Activated CD8-positive, alpha-beta memory T cell treated with anti-CD3 and anti-CD28 coated beads for 1 hour (primary cell): Measurements from ENCODE around the gene VSX1.

Experiments used
- DNase-seq, 2 donors: peaks; one replicate each; pipeline ENCODE4 v3.0.0-alpha.2; 2020; ENCODE audit warnings: low read depth in 1 of 2; ENCODE audit errors: extremely low read depth in 1 of 2

VSX1 gene

DNA sequence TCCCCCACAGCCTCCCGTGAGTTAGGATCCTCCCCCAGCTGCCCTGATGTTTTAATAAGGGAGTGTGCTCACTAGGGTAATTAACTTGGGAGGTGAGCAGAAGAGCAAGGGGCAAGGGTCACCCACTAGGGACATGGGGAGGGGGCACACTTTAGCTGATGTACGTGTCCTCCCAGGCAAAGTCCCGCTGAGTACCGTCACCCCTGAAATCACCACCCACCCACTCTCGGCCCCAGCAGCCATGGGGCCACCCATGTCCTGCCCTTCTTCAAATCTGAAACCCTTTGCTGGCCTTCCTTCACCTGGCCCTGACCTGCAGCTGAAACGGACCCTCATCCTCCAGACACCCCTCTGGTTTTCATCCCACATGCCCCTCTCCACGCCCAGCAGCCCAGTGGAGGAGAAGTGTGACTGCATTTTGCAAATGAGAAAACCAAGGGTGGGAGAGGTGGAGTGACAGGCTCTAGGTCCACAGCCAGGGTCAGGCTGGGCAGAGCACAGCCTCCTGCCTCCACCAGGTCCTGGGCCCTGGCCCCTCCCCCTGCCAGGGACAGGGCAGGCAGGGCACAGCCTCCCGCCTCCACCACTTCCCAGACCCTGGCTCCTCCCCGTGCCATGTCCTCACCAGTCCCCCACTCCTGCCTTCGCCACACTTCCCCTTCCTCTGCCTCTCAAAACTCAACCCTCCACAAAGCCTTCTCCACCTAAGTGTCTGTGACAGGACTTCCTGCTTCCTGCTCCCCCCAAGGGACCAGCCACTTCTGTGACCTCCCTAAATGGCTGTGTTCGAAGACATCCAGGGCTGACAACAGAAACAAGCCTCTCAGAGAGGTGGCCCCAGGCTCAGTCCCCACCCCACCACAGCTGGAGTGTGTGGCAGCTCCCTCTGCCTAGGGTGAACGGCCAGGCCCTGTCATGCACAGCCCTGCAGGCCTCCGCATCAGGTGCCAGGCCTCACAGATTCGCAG, 39.1 kb downstream of the VSX1 start:
- DNase-seq: no peak

GRCh38 chr20:25041813-25042530, 40.0 kb downstream of the VSX1 start:
- DNase-seq: no peak

GRCh38 chr20:25040438-25040831, 41.5 kb downstream of the VSX1 start:
- DNase-seq: no peak

DNA sequence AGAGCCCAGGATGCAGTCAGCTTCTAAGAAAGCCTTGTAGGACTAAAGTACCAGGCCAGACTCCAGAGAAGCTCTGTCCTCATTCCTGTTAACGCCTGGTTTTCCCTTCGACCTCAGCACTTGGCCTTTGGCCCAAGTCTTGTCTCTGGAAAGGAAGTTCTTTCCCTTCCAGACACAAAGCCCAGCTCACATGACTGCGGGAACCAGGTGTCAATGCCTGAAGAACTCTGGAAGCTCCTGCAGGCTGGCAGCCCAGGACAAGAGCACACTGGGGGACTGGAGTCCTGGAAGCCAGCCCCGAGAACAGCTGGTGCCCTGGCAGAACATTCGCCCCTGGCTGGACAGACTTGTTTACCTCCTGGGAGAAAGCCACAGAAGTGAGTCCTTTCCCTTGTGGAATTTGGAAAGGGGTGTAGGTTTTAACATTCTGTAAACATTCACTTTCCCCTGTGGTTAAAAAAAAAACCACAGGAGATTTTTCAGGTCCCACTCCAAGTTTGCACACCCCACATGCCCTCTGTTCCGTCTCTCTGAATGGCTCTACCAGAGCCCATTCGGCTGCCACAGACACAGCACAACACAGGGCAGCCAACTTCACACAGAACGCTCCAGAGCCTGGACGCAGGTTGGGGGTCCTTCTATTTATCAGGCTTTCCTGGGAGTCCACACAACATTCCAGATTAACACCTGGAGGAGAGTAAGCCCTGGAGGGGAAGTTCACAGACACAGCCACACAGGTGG, 42.1 kb downstream of the VSX1 start:
- DNase-seq: no peak

- no peak for DNase-seq
Measured at GRCh38 chr20:25038591-25039015, 43.3 kb downstream of the VSX1 start.

- no peak for DNase-seq
Measured at GRCh38 chr20:25038103-25038410, 43.9 kb downstream of the VSX1 start.

GRCh38 chr20:25037288-25038102, 44.4 kb downstream of the VSX1 start:
- no peak for DNase-seq

GRCh38 chr20:25036331-25036936, 45.5 kb downstream of the VSX1 start:
- DNase-seq: no peak

DNA sequence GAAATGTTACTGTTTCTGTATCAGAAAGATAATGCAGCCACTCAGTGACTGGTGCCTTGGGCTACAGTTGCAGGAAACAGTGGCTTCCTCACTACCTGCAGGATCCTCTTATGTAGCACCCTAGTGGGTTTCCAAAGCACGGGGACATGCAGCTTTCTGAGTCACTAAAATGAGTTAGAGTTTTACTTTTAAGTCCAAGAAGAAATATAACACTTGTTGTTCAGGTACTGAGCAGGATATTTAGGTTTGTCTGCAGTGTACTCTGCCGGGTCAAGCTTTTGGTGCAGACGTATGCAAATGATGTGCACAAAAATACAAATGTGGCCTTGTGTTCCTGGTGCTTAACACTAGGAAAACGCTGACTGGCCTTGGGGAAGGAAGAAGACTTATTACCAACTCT, 46.0 kb downstream of the VSX1 start:
- DNase-seq: no peak

GRCh38 chr20:25033924-25034300, 48.0 kb downstream of the VSX1 start:
- no peak for DNase-seq

DNA sequence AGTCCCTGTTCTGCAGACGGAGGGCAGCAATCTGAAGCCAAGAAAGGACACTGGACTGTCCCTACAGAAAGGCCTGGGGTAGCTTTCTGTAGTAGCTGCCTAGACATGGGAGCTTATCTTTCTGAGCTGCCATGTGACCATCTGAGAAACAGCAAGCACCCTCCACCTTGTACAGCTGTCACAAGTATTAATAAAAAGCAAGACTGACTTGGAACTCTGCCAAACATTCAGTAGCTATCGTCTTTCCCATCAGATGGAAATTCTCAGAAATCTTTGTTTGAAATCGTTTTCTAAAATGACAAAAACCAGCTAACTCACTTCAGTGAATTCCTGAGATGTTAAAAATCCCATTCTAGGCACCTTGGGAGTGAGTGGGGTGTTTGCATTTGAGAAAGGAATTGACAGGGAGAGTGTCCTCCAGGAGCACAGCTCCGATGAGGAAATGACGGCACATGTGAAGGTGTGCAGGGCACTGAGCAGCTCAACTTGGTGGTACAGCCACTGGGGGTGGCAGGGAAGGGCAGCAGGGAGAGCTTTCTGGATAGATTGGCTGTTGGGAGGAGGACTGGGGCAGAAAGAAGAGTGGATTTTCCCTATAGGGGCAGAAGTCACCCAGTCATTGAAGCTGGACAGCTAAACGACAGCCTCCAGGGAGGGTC, 48.5 kb downstream of the VSX1 start:
- no peak for DNase-seq

DNA sequence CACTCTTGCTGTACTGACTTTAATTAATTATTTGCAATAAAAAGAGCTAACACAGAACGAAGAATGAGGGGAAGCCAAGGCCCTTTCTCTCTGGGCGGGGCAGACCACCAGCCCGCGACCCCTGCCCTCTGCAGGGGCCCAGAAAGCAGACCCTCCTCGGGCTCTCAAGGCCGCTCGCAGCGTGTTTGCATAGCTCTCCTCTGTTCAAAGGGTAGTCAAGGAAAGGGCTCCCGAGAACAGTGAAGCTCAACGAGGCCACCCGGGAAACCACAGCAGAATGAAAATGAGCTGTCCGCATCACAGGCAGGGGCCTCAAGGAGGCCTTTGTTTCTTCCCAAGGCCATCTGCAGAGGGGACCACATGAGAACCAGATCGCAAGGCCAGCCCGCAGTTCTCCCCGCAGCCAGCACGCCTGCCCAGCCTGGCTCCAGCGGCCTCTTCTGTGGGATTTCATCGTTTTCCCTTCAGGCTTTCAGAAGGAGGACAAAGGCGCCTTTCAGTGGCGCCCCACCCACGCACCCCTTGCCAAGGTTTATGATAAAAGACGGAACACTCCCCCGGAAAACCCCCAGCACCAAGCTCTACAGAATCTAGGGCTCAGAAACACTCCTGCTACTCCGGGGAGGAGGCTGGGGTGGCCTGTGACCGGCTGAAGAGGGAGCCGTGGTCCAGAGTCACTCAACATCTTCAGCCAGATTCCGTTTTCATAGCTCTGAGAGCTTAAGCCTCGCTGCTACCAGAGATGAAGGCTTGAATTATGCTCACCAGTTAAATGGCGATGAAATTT, 49.3 kb downstream of the VSX1 start:
- no peak for DNase-seq

GRCh38 chr20:25032065-25032477, 49.9 kb downstream of the VSX1 start:
- no peak for DNase-seq

DNA sequence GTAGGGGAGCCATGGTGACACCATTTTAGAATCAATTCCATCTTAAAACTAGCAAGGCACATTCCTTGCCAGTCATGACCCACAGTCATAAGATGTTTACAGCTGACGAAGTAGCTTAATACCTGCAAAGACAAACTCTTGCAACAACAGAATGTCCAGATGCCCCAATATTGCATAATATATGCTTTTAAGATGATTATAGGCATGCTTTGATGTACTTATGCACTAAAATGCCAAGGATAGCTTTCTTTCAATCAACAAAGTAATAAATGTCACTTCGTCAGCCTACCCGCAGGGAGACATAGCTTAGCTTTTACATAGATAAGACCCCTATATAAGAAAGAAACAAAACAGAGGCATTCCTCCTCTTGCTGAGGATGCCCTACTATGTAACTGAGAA, 50.7 kb downstream of the VSX1 start:
- no peak for DNase-seq

DNA sequence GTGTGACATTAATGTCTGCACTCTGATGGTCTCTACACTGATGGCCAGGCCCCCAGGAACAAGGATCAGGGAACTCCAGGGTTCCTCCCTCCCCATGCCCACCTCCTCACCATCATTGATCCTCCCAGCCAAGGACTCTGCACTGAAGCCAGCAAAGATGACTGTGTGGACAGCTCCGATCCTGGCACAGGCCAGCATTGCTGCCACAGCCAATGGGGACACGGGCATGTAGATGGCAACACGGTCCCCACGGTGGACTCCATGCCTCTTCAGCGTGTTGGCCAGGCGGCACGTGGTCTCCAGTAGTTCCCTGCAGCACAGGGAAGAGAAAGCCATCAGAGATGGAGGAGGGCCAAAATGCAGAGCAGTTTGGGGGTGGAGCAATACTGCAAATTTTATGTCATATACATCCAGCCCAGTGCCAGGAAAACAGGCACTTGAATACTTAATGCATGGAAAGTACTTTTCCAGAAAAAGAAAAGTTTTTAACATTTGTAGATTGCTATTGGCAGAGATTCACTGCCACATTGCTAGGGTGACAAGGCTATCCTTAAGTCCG, 51.2 kb downstream of the VSX1 start:
- DNase-seq: no peak

GRCh38 chr20:25030007-25030648, 51.8 kb downstream of the VSX1 start:
- no peak for DNase-seq

DNA sequence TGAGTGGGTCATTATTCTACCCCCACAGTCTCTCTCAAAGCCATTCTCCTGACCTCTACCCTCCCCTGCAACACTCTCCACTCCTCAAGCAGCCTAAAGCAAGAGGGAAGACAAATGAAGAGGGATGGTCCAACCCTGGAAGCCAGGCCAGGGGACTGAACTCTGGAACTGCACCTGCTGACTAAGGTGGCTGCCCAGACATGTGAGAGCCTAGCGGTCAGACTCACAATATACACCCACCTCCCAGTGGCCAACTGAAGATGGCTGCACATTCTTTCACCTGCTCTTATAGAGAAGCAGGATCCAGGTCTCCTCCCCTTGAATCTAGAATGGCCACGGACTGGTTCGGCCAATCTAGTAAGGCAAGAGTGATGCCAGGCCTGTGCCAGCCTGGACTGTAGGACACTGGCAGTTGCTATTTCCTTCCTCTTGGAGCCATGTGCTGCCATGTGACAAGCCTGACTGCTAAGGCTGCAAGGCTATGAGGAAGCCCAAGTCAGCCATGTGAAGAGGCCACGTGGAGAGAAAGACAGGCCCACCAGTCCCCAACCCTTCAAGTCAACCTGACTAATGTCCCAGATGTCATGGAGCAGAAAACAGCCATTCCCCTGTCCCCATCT, 55.8 kb downstream of the VSX1 start:
- no peak for DNase-seq
